Tibial nerve (tissue), 4 donors: ENCODE data around the gene SLBP. TPM values are rescaled to one million over a fixed set of nuclear protein-coding genes. Genes with fewer than 3 reads are reported as not detected.

ENCODE experiments used
- DNase-seq, 2 donors: peaks; one replicate each; pipeline ENCODE4 v3.0.0-alpha.2; 2019; ENCODE audit warnings: low spot score in 2 of 2
- H3K27ac ChIP-seq, 4 donors: fragments of 200-600 bp; sonication (generic) in 3 of 4; one replicate each; pipeline ENCODE4 v1.5.1; 2017 to 2019; ENCODE audit warnings: mild to moderate bottlenecking in 1 of 4
- H3K27me3 ChIP-seq, 2 donors: fragments of 200-600 bp; sonication (generic) in 1 of 2; one replicate each; pipeline versions ENCODE4 v1.5.1 to v1.6.0; 2017 to 2019
- H3K36me3 ChIP-seq, 3 donors: fragments of 200-600 bp; sonication (generic); one replicate each; pipeline ENCODE4 v1.5.1; 2018 to 2019
- H3K4me1 ChIP-seq, 4 donors: fragments of 200-600 bp; sonication (generic) in 3 of 4; one replicate each; pipeline ENCODE4 v1.5.1; 2017 to 2019
- H3K4me3 ChIP-seq, 4 donors: fragments of 200-600 bp; sonication (generic) in 3 of 4; one replicate each; pipeline ENCODE4 v1.5.1; 2017 to 2019; ENCODE audit warnings: mild to moderate bottlenecking in 1 of 4, moderate library complexity in 1 of 4
- H3K9me3 ChIP-seq, 4 donors: fragments of 200-600 bp; sonication (generic) in 3 of 4; one replicate each; pipeline ENCODE4 v1.5.1; 2017 to 2019
- EP300 ChIP-seq, 2 donors: sonication (generic); formaldehyde crosslinking; IDR thresholded peaks; one replicate each; pipeline ENCODE4 v1.6.1; 2017; ENCODE audit warnings: antibody characterized with exemption in 2 of 2, mild to moderate bottlenecking in 1 of 2
- POLR2A ChIP-seq, 2 donors: fragments of 450-650 bp; IDR thresholded peaks; one replicate each; pipeline ENCODE4 v1.6.1; 2017; ENCODE audit warnings: antibody characterized with exemption in 2 of 2, mild to moderate bottlenecking in 2 of 2, moderate library complexity in 2 of 2
- WGBS, 2 donors: methylation state at CpG; one replicate each; pipeline ENCODE4 v1.1.5; 2018; 5-methylcytosine and 5-hydroxymethylcytosine counted together
- total RNA-seq, 4 donors: library from RNA; depleted of rRNA; stranded (reverse); fragments of >200 nt; gene quantifications; one replicate each; pipeline ENCODE4 v1.1.0, GENCODE V29; 2016
- TF ChIP-seq, protein P1 (sequence below), 5 experiments: fragments of 200-600 bp in 3 of 5; fragments of 450-650 bp in 2 of 5; sonication (generic) in 3 of 5; IDR thresholded peaks; one replicate each; pipeline ENCODE4 v1.5.1; 2016 to 2019; ENCODE audit warnings: antibody characterized with exemption in 5 of 5, mild to moderate bottlenecking in 3 of 5, moderate library complexity in 2 of 5

SLBP gene
- total RNA-seq, 4 donors from 2014 or later = 41.7 to 55.9 (median 53.5) TPM

DNA sequence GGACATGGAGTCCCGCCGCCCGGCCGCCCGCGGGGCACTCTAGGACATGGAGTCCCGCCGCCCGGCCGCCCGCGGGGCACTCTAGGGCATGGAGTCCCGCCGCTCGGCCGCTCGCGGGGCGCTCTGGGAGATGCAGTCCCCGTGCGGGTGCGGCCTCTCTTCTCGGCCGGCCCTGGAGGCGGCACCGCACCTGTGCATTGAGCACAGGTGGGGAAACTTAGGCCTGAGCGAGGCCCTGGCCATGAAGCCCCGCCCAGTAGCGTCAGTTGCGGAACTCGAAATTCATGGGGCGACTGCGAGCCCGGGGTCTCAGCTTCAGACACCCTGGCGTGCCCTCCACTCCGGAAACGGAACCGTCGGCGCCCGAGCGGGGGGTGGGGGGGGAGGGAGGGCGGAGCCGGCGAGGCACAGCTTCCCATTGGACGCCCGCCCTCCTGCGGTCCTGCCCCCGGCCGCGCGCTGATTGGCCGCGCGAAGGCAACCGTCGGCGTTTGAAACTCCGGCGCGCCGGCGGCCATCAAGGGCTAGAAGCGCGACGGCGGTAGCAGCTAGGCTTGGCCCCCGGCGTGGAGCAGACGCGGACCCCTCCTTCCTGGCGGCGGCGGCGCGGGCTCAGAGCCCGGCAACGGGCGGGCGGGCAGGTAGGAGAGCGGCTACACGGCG is 9.0 kb upstream of the SLBP start, which contains the start of the genes TACC3 and TMEM129:
TACC3 (plus strand) TSS at position 519 of the 663 bp plus-strand sequence. CDS start 1,901 bp downstream, outside the sequence.
TMEM129 (minus strand) TSS at position 321 of the 663 bp plus-strand sequence. CDS start 486 bp downstream, outside the sequence.
- no peaks in the 10 kb centered on the region for H3K27me3 ChIP-seq
- DNase-seq = peak; percentile 79 to 89
- peak within 1 kb of the TSS; percentile 69 to 95 (median 92) for H3K27ac ChIP-seq
- 1 to 2% methylated on average over 13 to 26 of the region's 83 CpGs for WGBS, 2 donors
- TF ChIP-seq, protein P1, sequence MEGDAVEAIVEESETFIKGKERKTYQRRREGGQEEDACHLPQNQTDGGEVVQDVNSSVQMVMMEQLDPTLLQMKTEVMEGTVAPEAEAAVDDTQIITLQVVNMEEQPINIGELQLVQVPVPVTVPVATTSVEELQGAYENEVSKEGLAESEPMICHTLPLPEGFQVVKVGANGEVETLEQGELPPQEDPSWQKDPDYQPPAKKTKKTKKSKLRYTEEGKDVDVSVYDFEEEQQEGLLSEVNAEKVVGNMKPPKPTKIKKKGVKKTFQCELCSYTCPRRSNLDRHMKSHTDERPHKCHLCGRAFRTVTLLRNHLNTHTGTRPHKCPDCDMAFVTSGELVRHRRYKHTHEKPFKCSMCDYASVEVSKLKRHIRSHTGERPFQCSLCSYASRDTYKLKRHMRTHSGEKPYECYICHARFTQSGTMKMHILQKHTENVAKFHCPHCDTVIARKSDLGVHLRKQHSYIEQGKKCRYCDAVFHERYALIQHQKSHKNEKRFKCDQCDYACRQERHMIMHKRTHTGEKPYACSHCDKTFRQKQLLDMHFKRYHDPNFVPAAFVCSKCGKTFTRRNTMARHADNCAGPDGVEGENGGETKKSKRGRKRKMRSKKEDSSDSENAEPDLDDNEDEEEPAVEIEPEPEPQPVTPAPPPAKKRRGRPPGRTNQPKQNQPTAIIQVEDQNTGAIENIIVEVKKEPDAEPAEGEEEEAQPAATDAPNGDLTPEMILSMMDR (IDR thresholded peaks at IDR 0.05) = no peak
- peak in 1 of 2 donors; percentile 55 for TF ChIP-seq POLR2A (IDR thresholded peaks at IDR 0.05)
- peak; percentile 21 to 77 for TF ChIP-seq EP300 (IDR thresholded peaks at IDR 0.05)
- peaks cover 0 to 45% (median 24%) of the 10 kb centered on the region in 4 donors for H3K4me1 ChIP-seq
- peaks cover 0 to 41% (median 0%) of the 10 kb centered on the region in 3 donors for H3K36me3 ChIP-seq
- peak within 1 kb of the TSS; percentile 41 to 95 (median 88) for H3K4me3 ChIP-seq
- no peaks in the 10 kb centered on the region for H3K9me3 ChIP-seq

DNA sequence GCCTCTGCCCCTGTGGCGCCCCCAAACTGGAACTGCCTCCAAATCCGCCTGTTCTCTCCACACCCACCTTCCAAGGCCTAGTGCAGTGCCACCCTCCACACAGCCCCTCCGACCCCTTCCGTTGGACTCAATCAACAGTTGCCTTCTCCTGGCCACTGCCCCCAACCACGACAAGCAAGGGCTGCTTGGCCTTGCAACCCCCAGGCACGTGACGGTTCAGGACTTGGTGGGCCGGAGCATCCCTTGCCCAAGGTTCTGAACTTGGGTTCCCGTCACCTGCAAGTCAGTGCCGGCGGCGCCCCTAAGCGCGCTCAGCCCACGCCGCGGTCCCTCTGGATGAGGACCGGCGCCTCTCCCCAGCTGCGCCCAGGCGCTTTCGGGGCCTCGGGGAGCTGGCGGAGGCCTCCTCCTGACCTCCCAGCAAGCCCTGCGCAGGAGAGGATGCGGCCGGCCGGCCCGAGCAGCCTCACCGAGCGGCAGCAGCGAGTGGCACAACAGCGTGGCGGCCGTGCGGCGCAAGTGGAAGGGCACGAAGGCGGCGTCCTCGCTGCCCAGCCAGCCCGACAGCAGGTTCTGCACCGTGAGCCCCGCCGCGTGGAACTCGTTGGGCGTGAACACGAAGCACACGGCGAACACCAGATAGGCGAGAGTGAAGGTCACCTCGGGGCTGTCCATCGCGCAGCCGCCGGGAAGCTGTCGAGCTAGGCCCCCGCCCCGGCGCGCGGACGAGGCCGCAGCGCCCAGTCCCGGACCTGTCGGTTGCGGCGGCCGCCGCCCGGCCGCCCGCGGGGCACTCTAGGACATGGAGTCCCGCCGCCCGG is 8.3 kb upstream of the SLBP start:
- WGBS, 2 donors = 1 to 2% methylated on average over 38 to 44 of the region's 79 CpGs
- no peaks in the 10 kb centered on the region for H3K27me3 ChIP-seq
- TF ChIP-seq POLR2A (IDR thresholded peaks at IDR 0.05) (no peak), EP300 (IDR thresholded peaks at IDR 0.05) (peak in 1 of 2 donors; percentile 30)
- TF ChIP-seq, protein P1 (IDR thresholded peaks at IDR 0.05) = no peak
- H3K27ac ChIP-seq = peak overlapping the region; percentile 69 to 95 (median 92)
- no peak for DNase-seq
- H3K9me3 ChIP-seq = no peaks in the 10 kb centered on the region
- peaks cover 0 to 45% (median 23%) of the 10 kb centered on the region in 4 donors for H3K4me1 ChIP-seq
- H3K4me3 ChIP-seq = peak overlapping the region; percentile 41 to 95 (median 88)
- H3K36me3 ChIP-seq = peaks cover 0 to 44% (median 0%) of the 10 kb centered on the region in 3 donors

DNA sequence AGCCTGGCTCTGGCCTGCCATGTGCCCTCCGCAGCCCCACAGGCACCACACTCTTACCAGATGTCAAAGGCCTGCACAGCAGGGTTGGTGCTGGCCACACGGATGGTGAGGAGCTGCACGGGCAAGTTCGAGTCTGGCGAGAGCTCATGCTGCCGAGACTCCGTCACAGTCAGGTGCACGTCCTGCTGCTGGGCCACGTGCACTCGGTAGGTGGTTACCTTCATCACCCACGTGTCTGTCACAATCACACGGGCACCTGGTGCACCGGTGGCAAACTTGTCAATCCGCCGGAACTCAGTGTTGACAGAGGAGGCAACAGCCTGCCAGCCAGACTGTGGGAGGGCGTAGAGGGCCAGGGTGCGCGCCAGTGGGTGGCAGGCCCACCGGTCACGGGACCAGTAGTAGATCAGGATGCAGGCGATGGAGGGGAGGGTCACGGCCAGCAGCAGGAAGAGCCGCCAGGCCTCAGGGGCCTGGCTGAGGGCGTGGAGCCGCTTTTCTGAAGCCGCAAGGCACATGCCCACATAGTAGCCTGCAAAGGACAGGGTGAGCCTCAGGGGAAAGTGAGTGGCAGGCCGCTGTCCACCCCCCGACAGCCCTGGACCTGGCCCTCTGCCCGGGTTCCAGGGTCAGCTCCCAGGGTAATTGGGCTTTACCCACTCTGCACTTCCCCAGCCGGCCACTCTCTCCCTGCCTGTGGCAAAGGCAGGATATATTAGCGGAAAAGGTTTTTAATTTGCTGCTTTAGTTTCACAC is 6.2 kb upstream of the SLBP start:
- WGBS, 2 donors = 67 to 81% methylated on average over 20 to 30 of the region's 31 CpGs

DNA sequence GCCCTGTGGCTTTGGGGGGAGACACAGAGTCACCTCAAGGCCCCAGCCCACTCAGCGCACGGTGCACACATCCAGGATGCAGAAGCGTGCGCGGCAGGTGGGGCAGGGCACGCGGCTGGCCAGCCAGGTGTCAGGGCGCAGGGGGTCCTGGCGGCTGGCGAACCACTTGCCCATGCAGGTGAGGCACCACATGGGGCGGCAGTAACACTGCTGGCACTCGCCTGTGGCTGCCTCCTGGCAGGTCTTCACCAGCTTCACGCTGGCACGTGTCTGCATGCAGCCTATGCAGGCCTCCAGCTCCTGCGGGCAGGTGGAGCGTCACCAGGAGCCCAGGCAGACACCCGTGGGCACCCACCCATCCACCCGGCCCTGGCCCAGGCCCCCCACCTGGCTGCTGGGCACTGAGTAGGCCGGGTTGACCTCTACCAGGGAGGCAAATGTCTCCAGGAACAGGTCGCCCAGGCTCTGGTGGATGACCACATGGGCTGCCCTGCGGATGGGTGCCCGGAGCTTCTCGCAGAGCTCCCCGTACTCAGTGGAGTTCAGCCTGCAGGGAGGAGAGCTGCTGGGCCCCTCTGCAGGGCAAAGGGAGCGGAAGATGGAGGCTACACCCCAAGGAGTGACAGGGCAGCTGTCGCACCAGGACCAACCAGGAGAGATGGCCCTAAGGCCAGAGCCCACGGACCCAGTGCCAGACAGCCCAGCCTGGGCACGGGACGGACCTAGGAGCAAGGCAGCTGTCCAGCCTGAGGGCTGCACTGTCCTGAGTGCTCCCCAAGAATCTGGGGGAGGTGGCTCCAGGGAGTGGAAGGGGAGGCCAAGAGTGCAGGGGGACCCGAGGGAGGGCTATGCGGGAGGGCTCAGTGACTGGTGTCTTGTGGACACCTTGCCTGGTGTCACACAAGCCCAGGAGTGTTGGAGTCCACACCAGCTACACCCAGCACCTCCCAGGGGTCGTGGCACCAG is 5.3 kb upstream of the SLBP start:
- H3K27ac ChIP-seq = no peak overlapping the region
- WGBS, 2 donors = 86 to 96% methylated on average over 20 to 26 of the region's 32 CpGs
- DNase-seq = no peak
- H3K27me3 ChIP-seq = no peaks in the 10 kb centered on the region
- H3K9me3 ChIP-seq = no peaks in the 10 kb centered on the region
- TF ChIP-seq EP300 (IDR thresholded peaks at IDR 0.05) = no peak
- H3K4me3 ChIP-seq = no peak overlapping the region
- peaks cover 0 to 38% (median 0%) of the 10 kb centered on the region in 3 donors for H3K36me3 ChIP-seq
- peaks cover 0 to 71% (median 36%) of the 10 kb centered on the region in 4 donors for H3K4me1 ChIP-seq

More for the DNA sequence above, 6.2 kb upstream of the SLBP start:
- Histone ChIP-seq H3K9me3 (no peaks in the 10 kb centered on the region), H3K27me3 (no peaks in the 10 kb centered on the region), H3K4me1 (peaks cover 0 to 66% (median 33%) of the 10 kb centered on the region in 4 donors), H3K36me3 (peaks cover 0 to 38% (median 0%) of the 10 kb centered on the region in 3 donors), H3K27ac (no peak overlapping the region), H3K4me3 (no peak overlapping the region)
- TF ChIP-seq, protein P1 (IDR thresholded peaks at IDR 0.05) = no peak
- no peak for TF ChIP-seq POLR2A (IDR thresholded peaks at IDR 0.05)
- TF ChIP-seq EP300 (IDR thresholded peaks at IDR 0.05) = no peak
- no peak for DNase-seq
